HEK293 (cell line): Measurements from ENCODE around the gene TMA7B.

Experiments used
- CTCF ChIA-PET: fragments of 350-600 bp; formaldehyde crosslinking; extraction: SDS; loops from one replicate; lab custom pipeline; 2021; ENCODE audit warnings: antibody characterized with exemption; lab: Yijun Ruan, JAX
- POLR2A ChIA-PET: fragments of 300-600 bp; formaldehyde crosslinking; extraction: SDS; loops from one replicate; lab custom pipeline; 2020; ENCODE audit warnings: antibody characterized with exemption, inconsistent platforms; lab: Yijun Ruan, JAX
- H3K27ac ChIP-seq: fragments of 200-500 bp; sonication (Bioruptor generic); 2 replicates; pipeline ENCODE4 v1.5.1; 2014; ENCODE audit warnings: low read depth, low read length, control low read depth, inconsistent platforms; ENCODE audit errors: extremely low read depth
- H3K36me3 ChIP-seq, 2 experiments: fragments of 200-500 bp in 1 of 2; sonication (Bioruptor generic) in 1 of 2; 1 replicate in 1 of 2; 2 replicates in 1 of 2; pipeline ENCODE4 v1.5.1; 2014 to 2017; ENCODE audit warnings: inconsistent platforms in 2 of 2, low read length in 2 of 2; ENCODE audit not compliant: control insufficient read depth in 2 of 2, insufficient read depth in 1 of 2
- H3K4me1 ChIP-seq: fragments of 200-500 bp; sonication (Bioruptor generic); 2 replicates; pipeline ENCODE4 v1.5.1; 2014; ENCODE audit warnings: mild to moderate bottlenecking, low read length, inconsistent platforms; ENCODE audit not compliant: control insufficient read depth, insufficient read depth
- H3K4me3 ChIP-seq: 2 replicates; pipeline ENCODE4 v1.5.1; 2011; ENCODE audit warnings: low read depth, mild to moderate bottlenecking, control low read depth, low read length, moderate library complexity
- H3K9me3 ChIP-seq: fragments of 200-500 bp; sonication (Bioruptor generic); 2 replicates; pipeline ENCODE4 v1.5.1; 2014; ENCODE audit warnings: low read depth, low read length, inconsistent platforms; ENCODE audit not compliant: control insufficient read depth, insufficient read depth
- FEZF1 ChIP-seq: fragments of 450-650 bp; formaldehyde crosslinking; IDR thresholded peaks from 2 replicates; pipeline ENCODE4 v1.5.1; 2016; ENCODE audit warnings: missing biosample characterization, missing genetic modification characterization
- GFI1B ChIP-seq: fragments of 450-650 bp; formaldehyde crosslinking; IDR thresholded peaks from 2 replicates; pipeline ENCODE4 v1.5.1; 2016; ENCODE audit warnings: missing biosample characterization, missing genetic modification characterization
- KLF1 ChIP-seq: fragments of 450-650 bp; formaldehyde crosslinking; IDR thresholded peaks from 2 replicates; pipeline ENCODE4 v1.5.1; 2016; ENCODE audit warnings: missing biosample characterization, missing genetic modification characterization
- PRDM6 ChIP-seq: fragments of 450-650 bp; formaldehyde crosslinking; IDR thresholded peaks from 2 replicates; pipeline ENCODE4 v1.5.1; 2017; ENCODE audit warnings: missing biosample characterization, missing genetic modification characterization
- RBAK ChIP-seq: fragments of 450-650 bp; formaldehyde crosslinking; IDR thresholded peaks from 2 replicates; pipeline ENCODE4 v1.5.1; 2016; ENCODE audit warnings: missing biosample characterization, missing genetic modification characterization
- SCRT1 ChIP-seq: fragments of 450-650 bp; formaldehyde crosslinking; IDR thresholded peaks from 2 replicates; pipeline ENCODE4 v1.5.1; 2016; ENCODE audit warnings: missing biosample characterization, missing genetic modification characterization, borderline replicate concordance
- ZBTB6 ChIP-seq: fragments of 450-650 bp; formaldehyde crosslinking; IDR thresholded peaks from 2 replicates; pipeline ENCODE4 v1.5.1; 2017; ENCODE audit warnings: missing biosample characterization, missing genetic modification characterization
- ZBTB7A ChIP-seq: fragments of 450-650 bp; formaldehyde crosslinking; IDR thresholded peaks from 2 replicates; pipeline ENCODE4 v1.5.1; 2016; ENCODE audit warnings: low read depth, missing biosample characterization, missing genetic modification characterization
- ZFP37 ChIP-seq: fragments of 450-650 bp; formaldehyde crosslinking; IDR thresholded peaks from 2 replicates; pipeline ENCODE4 v1.5.1; 2016; ENCODE audit warnings: missing biosample characterization, missing genetic modification characterization
- ZNF18 ChIP-seq: fragments of 450-650 bp; formaldehyde crosslinking; IDR thresholded peaks from 2 replicates; pipeline ENCODE4 v1.5.1; 2016; ENCODE audit warnings: missing biosample characterization, missing genetic modification characterization
- ZNF292 ChIP-seq: fragments of 450-650 bp; formaldehyde crosslinking; IDR thresholded peaks from 2 replicates; pipeline ENCODE4 v1.5.1; 2016; ENCODE audit warnings: low read depth, missing biosample characterization, missing genetic modification characterization, borderline replicate concordance
- ZNF404 ChIP-seq: fragments of 450-650 bp; formaldehyde crosslinking; IDR thresholded peaks from 2 replicates; pipeline ENCODE4 v1.5.1; 2017; ENCODE audit warnings: missing biosample characterization, missing genetic modification characterization
- ZNF513 ChIP-seq: fragments of 450-650 bp; IDR thresholded peaks from 2 replicates; pipeline ENCODE4 v1.5.1; 2018; ENCODE audit warnings: missing biosample characterization, missing genetic modification characterization
- ZNF549 ChIP-seq: fragments of 450-650 bp; IDR thresholded peaks from 2 replicates; pipeline ENCODE4 v1.5.1; 2018; ENCODE audit warnings: missing biosample characterization, missing genetic modification characterization, mild to moderate bottlenecking, inconsistent platforms, moderate library complexity
- ZNF585B ChIP-seq: fragments of 450-650 bp; formaldehyde crosslinking; IDR thresholded peaks from 2 replicates; pipeline ENCODE4 v1.5.1; 2016; ENCODE audit warnings: missing biosample characterization, missing genetic modification characterization
- ZNF629 ChIP-seq: fragments of 450-650 bp; formaldehyde crosslinking; IDR thresholded peaks from 2 replicates; pipeline ENCODE4 v1.5.1; 2017; ENCODE audit warnings: missing biosample characterization, missing genetic modification characterization
- ZNF639 ChIP-seq: fragments of 450-650 bp; formaldehyde crosslinking; IDR thresholded peaks from 2 replicates; pipeline ENCODE4 v1.5.1; 2016; ENCODE audit warnings: missing biosample characterization, missing genetic modification characterization
- ZNF692 ChIP-seq: fragments of 450-650 bp; formaldehyde crosslinking; IDR thresholded peaks from 2 replicates; pipeline ENCODE4 v1.5.1; 2016; ENCODE audit warnings: missing biosample characterization, missing genetic modification characterization
- ZNF701 ChIP-seq: fragments of 450-650 bp; formaldehyde crosslinking; IDR thresholded peaks from 2 replicates; pipeline ENCODE4 v1.5.1; 2016; ENCODE audit warnings: missing biosample characterization, missing genetic modification characterization
- ZNF747 ChIP-seq: fragments of 450-650 bp; formaldehyde crosslinking; IDR thresholded peaks from 2 replicates; pipeline ENCODE4 v1.5.1; 2016; ENCODE audit warnings: missing biosample characterization, missing genetic modification characterization
- ZSCAN23 ChIP-seq: fragments of 450-650 bp; formaldehyde crosslinking; IDR thresholded peaks from 2 replicates; pipeline ENCODE4 v1.5.1; 2016; ENCODE audit warnings: missing biosample characterization, missing genetic modification characterization

Gene TMA7B

GRCh38 chr22:39910876-39911613 lies 49.2 kb upstream of the TMA7B start (continued):
- TF ChIP-seq ZBTB6 (tag by site-specific recombination), result no peak
- TF ChIP-seq ZNF585B (tag by site-specific recombination), result no peak
- TF ChIP-seq ZBTB7A, result no peak

GRCh38 chr22:39913321-39913720 lies 46.9 kb upstream of the TMA7B start:
- ChIA-PET POLR2A (no interaction called here), CTCF (no interaction called here)
- no peaks in the 10 kb centered on the region for H3K4me1 ChIP-seq
- H3K9me3 ChIP-seq, result no peaks in the 10 kb centered on the region
- H3K36me3 ChIP-seq, result no peaks in the 10 kb centered on the region
- H3K27ac ChIP-seq, result no peak overlapping the region
- TF ChIP-seq ZFP37 (tag by site-specific recombination), result no peak
- no peak for TF ChIP-seq ZSCAN23
- no peak for TF ChIP-seq ZNF639 (tag by site-specific recombination)
- TF ChIP-seq ZNF292 (tag by site-specific recombination), result no peak
- no peak for TF ChIP-seq ZNF692
- no peak overlapping the region for H3K4me3 ChIP-seq

- Histone ChIP-seq H3K4me3 (no peak overlapping the region), H3K9me3 (no peaks in the 10 kb centered on the region), H3K27ac (no peak overlapping the region), H3K4me1 (no peaks in the 10 kb centered on the region), H3K36me3 (no peaks in the 10 kb centered on the region)
- no peak for TF ChIP-seq RBAK
- peak; percentile 40 for TF ChIP-seq PRDM6 (tag by site-specific recombination)
- TF ChIP-seq FEZF1 (tag by site-specific recombination), result peak; percentile 16; the same call in 1 of the 2 replicates
- ChIA-PET POLR2A (no interaction called here), CTCF (interaction anchor here (1.0 kb wide), 1 partner anchor 9 kb away, joined by 4 read pairs; no protein-coding TSS in a partner anchor)
Observed at GRCh38 chr22:39913886-39914285, 46.3 kb upstream of the TMA7B start.

- CTCF ChIA-PET, result interaction anchor here (1.0 kb wide), 1 partner anchor 8 kb away, joined by 4 read pairs; no protein-coding TSS in a partner anchor
- no peaks in the 10 kb centered on the region for H3K9me3 ChIP-seq
- no peak overlapping the region for H3K4me3 ChIP-seq
- no peaks in the 10 kb centered on the region for H3K36me3 ChIP-seq
- TF ChIP-seq ZNF18 (tag by site-specific recombination) (no peak), ZNF701 (tag by site-specific recombination) (no peak), SCRT1 (tag by site-specific recombination) (no peak), ZNF629 (tag by site-specific recombination) (no peak), ZNF747 (tag by site-specific recombination) (no peak), GFI1B (tag by site-specific recombination) (no peak), KLF1 (tag by site-specific recombination) (no peak), ZNF513 (tag by site-specific recombination) (no peak), ZNF404 (no peak), ZNF549 (tag by site-specific recombination) (no peak)
- POLR2A ChIA-PET, result no interaction called here
- no peaks in the 10 kb centered on the region for H3K4me1 ChIP-seq
- H3K27ac ChIP-seq, result no peak overlapping the region
Observed at GRCh38 chr22:39914584-39914983, 45.6 kb upstream of the TMA7B start.
